NCI-H2196 treated with DMSO at 0.1 percent for 48 hours (cell line): Measurements from ENCODE around the gene DNAH11.
"Not testable (repeated sequence)": the region's sequence is repeated elsewhere in the genome, so short reads cannot be mapped to it uniquely, and the experiment has no call there.

Experiments used
- DNase-seq: peaks from one replicate; lab custom pipeline; 2025; ENCODE audit not compliant: unreplicated experiment; lab: John Stamatoyannopoulos, UW

The DNAH11 gene

DNA sequence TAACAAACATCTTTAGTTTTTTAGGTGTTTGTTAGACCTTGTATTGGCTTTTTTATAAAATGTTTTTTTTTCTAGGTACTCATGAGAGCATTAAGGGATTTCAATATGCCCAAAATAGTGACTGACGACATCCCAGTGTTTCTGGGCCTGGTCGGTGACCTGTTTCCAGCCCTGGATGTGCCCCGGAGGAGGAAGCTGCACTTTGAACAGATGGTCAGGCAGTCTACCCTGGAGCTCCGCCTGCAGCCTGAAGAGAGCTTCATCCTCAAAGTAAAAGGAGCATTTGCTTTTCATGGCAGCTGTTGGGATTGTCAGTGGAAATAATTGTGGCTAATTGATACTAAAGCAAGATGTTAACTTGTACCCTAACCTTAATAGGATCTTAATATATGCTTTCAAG is 161.5 kb downstream of the DNAH11 start:
- no peak for DNase-seq

DNA sequence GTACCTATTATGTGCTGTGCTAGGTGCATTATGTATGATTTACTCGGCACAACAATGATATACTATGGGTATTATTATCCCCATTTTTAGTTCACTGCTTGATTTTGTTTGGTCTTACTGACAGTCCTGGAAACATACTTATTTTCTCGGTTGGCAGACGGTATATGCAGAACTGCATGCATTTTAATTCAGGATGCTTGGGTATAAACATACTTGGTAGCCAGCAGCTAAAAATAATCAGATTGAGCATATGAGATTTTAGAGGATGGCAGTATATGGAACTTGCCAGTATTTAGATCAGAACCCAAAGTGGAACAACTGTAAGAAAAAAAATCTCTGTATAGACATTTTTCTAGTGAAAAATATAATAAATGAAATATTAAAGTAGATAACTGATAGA is 163.3 kb downstream of the DNAH11 start:
- DNase-seq = no peak

DNA sequence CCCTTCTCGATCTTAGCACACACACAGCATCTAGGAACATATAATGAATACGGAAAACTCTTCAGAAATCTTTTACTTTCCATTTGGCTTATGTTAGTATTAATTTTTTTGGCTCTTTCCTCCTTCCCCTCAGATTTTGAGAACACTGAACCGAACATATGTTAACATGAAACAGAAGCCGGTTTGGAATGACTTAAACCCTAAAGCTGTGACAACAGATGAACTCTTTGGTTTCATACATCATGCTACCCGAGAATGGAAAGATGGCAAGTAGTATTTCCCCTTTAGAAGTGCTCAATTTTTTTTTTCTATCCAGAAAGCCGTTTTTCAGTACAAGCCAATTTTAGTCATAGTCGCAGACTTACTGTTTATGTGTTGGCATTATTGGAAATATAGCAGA is 164.7 kb downstream of the DNAH11 start:
- no peak for DNase-seq

DNA sequence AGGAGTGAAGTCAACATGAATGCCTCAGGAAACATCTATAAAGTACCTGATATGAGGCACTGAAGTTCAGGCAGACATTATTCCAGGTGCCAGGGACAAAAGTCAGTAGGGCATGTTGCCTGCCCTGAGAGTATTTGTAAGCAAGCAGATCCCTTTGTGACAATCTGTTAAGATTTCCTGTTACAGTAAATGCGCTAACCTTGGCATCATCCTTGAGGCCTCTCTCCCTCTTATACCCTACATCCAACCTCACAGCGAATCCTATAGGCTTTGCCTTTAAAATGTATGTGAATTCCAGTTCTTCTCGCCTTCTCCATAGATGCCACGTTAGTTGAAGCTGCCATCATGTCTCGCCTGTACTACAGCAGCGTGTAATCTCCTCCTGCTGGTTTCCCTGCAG is 165.3 kb downstream of the DNAH11 start:
- no peak for DNase-seq

DNA sequence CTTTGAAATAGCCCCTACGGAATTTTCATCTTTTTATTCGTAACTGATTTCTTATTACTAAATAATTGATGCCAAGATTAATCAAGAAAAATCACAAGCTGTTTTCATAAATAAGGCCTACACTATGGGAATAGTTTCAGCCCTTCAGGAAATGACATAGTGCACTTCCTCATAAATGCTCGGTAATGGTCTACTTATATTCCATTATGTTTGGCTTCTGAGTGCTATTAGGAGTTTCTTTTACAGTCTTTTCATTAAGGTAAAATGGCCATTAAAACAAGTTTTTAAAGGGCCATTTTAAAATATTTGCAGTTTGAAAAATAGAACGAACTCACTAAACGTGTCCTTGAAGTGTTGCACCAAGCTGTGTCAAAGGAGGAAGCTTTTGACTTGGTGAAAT is 174.5 kb downstream of the DNAH11 start:
- DNase-seq = no peak

DNA sequence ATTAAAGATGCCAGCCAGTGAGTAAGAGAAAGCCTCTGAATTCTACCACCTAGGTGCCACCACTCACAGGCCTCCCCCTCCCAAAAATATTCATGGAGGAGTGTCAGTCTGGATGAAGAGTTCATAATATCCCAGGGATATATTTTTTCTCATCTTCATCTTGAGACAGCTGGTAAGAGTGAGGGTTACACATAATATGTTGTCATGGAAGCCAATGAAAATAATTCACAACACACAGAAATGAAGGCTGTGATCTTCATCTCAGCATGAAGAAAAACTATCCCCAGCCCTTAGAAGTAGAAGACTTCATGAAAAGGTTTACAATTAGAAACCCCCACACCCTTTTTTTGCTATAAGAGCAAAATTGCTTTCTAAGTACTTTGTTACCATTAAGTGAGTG is 175.6 kb downstream of the DNAH11 start:
- DNase-seq = no peak

DNA sequence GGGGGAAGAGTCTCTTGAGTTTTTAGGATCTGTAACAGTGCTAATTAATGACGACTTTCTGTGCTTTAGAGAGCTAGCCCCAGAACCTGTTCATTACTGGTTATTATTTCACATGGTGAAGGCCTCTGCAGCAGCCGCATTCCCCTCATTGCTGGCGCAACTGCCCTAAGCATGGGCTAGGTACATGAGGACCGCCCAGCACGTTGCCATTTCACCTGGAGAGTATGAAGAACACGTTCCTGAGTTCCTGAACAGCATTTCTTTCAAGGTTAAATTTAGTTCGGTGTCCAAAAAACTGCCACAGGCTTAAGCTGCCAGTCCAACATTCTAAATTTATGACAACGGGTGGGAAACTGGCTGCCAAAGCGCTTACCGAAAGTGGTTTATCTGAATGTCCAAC is 177.0 kb downstream of the DNAH11 start:
- DNase-seq = no peak

DNA sequence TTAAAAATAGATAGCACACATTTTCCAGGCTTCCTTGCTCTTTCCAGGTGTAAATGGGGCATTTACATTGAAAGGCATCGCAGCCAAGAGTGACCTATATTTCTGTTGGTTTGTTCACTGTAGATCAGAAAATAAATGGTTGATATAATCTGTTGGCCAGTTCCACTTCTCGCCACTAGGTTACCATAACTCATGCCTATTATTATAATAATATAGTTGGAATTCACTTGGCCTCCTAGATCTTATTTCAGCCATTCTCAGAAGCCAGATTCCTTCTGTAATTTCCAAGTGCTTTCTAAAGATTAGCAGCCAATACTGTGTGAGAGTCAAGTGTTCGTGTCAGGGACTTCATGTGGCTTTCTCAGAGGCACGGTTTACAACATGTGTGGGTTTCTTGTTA is 179.5 kb downstream of the DNAH11 start:
- no peak for DNase-seq

DNA sequence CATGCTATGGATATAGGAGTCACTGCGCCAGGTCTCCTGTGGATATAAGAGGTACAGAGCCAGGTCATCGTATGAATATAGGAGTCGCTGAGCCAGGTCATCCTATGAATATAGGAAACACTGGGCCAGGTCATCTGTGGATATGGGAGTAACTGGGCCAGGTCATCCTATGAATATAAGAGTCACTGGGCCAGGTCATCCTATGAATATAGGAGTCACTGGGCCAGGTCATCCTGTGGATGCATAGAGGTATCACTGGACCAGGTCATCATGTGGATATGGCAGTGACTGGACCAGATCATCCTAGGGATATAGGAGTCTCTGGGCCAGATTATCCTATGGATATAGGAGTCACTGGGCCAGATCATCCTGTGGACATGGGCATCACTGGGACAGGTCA is 181.7 kb downstream of the DNAH11 start:
- DNase-seq = no peak

DNA sequence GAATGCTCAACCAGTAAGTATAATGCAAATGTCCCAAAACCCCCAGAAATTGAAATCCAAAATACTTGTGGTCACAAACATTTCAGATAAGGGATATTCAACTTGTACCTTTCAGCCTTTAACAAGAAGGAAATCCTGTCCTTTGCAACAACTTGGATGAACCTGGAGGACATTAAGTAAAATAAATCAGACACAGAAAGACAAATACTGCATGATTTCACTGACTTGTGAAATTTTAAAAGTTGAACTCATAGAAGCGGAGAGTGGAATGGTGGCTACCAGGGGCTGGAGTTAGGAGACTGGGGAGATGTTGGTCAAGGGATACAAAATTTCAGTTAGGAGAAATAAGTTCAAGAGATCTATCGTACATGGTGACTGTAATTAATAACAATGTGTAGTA is 187.6 kb downstream of the DNAH11 start:
- no peak for DNase-seq

DNA sequence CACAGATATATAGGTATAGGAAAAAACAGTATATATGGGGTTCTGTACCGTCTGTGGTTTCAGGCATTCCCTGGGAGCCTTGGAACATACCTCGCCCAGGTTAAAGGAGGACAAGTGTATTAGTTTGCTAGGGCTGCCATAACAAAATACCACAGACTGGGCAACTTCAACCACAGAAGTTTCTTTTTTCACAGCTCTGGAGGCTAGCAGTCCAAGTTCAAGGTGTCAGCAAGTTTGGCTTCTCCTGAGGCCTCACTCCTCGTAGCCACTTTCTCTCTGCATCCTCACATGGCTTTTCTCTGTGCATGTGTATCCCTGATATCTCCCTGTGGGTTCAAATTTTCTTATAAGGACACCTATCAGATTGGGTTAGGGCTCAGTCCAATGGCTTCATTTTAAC is 189.1 kb downstream of the DNAH11 start:
- no peak for DNase-seq

DNA sequence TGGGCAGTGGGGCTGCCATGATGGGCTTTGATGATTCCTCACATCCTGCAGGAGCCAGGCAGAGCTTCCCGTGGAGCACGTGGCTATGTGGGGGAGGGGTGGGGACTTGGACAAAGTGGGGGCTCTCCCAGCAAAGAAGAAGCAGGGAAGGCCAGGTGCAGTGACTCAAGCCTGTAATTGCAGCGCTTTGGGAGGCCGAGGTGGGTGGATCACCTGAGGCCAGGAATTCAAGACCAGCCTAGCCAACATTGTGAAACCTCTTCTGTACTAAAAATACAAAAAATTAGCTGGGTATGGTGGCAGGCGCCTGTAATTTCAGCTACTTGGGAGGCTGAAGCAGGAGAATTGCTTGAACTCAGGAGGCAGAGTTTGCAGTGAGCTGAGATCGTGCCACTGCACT is 190.1 kb downstream of the DNAH11 start:
- not testable (repeated sequence) for DNase-seq

DNA sequence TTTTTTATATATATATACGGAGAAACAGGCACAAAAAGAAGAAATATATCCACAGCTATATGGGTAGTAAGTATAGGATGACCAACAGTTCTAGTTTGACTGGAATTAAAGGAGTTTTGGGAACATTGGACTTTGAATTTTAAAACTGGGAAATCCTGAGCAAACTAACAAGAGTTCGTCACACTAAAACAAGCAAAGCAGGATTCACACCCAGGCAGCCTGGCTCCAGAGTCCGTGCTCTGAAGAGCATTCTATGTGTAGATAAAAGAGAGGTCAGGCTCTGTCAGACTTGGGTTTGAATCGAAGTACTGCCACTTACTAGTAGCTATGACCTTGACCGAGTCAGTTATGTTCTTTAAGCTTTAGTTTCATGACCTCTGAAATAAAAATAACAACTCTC is 191.0 kb downstream of the DNAH11 start:
- DNase-seq = no peak

DNA sequence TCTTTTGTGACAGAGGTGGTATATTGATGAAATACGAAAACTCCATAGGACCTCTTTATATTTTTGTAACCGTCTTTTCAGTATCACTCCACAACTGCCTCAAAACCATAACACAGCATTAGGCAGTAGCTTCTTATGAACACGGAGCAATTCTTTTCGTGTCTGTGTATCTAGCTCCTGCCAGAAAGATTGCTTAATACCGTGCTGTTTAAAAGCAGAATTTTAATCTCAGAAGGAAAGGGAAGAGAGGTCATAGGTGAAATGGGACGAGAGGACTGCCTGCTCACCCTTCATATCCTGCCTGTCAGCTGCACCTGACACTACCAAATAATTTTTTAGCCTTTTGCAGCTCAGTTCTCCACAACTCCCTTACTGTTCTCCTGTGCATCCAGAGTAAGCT is 200.7 kb downstream of the DNAH11 start:
- DNase-seq = no peak

DNA sequence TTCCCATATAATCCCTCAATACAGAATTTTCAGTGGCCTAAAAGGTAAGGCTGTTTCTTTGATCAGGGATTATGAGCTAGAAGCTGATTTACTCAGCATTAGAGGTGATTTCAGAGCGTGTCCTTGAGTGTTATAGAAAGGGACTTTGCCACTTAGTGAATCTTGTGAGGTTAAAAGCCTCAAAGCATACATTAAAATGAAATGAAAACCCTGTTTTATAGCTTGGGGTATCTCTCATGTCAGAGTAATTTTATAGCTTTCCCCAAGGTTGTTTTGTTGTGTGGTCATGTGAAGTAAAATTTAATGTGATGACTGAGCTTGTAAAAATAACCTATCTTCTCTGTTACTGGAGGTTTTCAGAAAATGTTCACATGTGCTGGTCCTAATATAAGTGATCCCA is 204.1 kb downstream of the DNAH11 start:
- DNase-seq = no peak

DNA sequence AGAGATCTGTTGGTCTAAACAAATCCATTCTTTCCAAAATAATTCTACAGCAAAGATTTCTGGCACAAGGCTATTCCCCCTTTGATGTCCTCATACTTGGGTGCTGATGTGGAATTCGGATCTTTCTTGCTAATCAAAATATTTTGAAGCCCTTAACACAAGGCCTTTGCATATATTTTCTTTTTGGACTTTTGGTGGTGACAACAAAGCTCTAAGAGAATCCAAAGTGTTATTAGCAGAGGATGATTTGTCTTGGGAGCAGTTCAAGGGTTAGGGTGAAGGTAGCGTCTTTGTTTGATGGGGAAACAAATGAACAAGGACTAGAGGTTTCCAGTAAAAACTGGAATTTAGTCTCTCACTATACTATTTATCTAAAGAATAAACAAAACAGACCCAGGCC is 205.0 kb downstream of the DNAH11 start:
- no peak for DNase-seq

DNA sequence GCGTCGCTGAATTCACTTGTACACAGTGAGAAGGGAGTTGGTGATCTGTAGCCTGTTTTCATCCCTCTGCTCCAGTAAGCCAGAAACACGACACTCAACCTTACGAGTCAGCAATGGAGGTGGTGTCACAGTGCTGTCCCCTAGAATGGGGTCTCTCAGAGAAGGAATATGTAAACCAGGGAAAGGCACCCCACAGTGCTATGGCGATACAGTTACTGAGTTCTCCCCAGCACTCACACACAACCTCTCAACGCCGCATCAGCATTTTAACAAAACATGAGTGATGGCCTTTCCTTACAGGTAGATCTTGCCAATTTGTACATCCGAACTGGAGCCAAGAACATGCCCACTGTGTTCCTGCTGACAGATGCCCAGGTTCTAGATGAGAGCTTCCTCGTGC is 206.5 kb downstream of the DNAH11 start:
- DNase-seq = no peak

DNA sequence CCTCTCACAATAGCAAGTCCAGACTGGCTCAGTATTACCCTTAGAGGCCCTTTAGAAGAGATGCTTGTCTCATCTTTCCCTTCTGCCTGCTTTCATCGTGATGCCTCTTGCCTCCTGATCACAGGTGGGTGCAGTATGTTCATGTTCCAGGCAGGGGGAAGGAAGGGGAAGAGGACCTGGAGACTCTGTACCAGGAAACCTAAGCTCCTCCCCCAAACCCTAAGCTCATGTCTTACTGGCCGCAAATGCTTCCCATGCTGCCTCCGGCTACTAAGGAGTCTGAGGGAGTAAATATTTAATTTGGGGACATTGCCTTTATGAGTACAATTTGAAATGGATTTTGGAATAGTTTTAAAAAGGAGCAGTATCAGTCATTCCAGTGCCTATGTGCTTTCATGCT is 210.2 kb downstream of the DNAH11 start:
- no peak for DNase-seq

DNA sequence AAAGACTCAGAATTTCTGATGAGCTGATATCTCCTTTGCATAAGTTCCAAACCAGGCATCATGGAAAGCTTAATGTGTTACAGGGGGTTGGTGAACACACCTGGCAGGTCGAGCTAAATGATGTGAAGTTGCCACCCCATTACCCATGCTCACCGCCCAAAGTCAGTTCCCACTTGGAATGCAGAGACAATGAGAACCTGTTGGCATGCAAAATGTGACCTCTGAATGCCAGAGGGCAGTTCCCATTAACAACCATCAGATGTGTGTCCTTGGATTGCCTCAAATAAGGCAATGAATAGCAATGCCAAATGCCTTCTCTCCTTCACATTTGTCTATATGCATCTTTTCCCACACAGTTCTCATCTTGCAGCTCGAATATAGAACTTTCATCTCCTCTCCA is 212.1 kb downstream of the DNAH11 start:
- DNase-seq = no peak

DNA sequence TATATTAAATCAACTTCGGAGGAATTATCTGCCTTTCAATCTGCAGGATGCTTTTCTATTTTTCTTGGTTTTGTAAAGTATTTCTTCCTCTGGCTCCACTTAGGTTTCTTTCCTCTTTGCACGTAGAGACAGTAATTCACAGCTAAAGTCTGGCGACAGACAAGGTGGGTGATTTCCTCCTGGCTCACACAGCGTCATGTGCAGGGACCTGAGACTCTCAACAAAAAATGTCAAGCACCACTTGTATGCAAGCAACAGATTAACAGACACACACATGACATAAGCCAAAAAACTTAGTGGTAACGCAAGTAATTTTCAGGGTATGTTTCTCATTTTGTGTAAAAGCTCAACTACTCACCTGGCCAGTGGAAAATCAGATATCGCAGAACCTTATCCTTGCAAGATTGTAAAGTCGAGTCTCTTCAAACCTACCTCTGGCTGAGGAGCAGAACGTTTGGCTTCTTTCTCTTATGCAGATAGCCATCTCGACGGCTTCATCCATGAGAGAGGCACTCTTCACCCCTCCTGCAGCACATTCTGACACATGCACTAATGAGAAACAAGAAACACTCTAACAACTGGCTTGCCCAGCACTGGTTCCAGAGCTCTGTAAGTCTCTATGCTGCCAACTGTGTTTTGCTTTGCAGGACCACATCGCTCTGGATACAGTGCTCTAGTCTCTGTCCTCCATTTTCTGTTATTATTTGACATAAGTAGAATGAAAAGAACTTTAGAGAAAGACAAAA is 214.9 kb downstream of the DNAH11 start:
- DNase-seq = no peak

DNA sequence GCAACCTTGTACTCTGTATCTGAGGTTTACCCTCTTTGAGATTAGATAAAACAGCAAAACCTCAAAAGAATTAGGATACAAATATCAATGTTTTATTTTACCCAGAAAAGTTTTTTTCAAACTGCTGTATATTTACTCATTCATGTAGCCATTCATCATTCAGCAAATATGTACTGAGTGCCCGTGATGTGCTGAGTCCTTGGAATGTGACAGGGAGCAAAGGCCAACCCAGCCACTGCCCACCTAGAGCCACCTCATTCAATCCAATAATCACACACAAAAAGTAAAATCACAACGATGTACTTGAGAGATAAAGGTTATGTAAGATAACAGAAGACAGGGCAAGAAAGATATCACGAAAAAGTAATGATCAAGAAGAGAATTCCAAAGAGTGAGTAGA is 215.4 kb downstream of the DNAH11 start:
- no peak for DNase-seq

DNA sequence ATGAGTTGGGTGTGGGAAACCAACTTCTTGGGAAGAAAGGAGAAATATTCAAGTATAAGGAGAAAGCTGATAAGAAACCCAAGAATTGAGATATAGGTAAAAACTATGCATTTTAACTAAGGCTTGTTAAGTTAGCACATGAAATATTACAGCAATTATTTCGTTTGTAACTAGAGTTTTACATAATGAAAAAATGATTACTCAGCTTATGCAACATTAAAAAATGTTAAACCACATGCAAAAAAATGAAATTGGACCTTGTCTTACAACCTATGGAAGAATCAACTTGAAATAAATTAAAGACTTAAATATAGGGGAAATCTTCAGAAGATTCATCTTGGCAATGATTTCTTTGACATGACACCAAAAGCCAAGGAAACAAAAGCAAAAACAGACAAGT is 219.6 kb downstream of the DNAH11 start:
- no peak for DNase-seq

DNA sequence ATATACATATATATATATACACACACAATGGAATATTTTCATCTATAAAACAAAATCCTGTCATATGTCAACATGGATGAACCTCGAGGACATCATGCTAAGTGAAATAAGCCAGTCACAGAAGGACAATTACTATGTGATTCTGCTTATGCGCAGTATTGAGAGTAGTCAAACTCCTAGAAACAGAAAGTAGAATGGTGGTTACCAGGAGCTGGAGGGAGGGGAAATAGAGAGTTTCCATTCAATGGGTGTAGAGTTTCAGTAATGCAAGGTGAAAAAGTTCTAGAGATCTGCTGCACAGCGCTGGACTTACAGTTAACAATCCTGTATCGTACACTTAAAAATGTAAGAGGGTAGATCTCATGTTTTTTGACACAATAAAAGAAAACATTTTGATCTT is 221.0 kb downstream of the DNAH11 start:
- DNase-seq = no peak

DNA sequence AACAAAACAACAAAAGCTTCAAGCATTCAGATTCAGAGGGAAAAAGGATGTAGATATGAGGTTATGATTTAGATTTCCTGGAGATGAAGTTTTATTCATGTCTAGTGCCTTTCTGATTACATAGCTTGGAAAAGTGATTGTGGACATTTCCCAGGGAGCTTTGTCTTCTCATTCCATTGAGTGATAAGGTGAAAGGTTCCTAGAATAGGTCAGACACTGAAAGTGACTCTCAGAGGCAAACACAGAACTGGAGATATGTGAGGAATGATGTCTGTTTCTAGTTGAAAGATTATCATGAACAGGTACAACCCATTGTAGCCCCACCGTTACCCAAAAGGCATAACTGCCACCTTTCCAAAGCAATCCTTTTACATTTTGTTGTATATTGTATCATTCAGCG is 223.4 kb downstream of the DNAH11 start:
- DNase-seq = no peak
